ENCODE data around the gene ABCC10.
"Not testable (repeated sequence)": the region's sequence is repeated elsewhere in the genome, so short reads cannot be mapped to it uniquely, and the experiment has no call there.

ABCC10 gene

DNA sequence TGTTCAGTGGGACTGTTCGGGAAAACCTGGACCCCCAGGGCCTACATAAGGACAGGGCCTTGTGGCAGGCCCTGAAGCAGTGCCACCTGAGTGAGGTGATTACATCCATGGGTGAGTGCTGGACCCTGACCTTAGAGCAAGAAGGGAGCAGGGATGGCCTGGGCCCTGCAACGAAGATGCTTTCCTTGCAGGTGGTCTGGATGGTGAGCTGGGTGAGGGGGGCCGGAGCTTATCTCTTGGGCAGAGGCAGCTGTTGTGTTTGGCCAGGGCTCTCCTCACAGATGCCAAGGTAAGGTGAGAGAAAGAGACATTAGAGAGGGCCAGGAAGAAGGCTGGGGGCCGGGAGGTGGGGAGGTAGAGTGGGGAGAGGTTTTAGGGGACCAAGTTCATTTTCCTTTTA lies 21.6 kb downstream of the ABCC10 start:
- no peak for DNase-seq

DNA sequence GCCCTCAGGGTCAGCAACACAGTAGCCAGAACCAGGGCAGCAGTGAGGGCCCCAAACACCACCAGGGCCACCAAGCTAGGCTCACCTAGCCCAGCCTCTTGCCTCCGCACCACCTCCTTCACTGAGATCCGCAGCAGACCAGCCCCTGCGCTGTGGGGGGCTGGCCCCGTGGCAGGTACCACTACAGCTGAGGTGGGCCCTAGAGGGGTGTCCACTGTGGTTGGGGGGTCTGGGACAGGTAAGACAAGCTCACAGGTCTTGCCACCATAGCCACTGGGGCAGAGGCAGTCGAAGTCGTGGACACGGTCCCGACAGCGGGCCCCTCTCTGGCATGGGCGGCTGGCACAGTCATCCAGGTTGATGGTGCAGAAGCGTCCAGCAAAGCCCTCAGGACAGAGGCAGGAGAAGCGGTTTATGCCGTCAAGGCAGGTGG lies 23.4 kb downstream of the ABCC10 start:
- DNase-seq: no peak

DNA sequence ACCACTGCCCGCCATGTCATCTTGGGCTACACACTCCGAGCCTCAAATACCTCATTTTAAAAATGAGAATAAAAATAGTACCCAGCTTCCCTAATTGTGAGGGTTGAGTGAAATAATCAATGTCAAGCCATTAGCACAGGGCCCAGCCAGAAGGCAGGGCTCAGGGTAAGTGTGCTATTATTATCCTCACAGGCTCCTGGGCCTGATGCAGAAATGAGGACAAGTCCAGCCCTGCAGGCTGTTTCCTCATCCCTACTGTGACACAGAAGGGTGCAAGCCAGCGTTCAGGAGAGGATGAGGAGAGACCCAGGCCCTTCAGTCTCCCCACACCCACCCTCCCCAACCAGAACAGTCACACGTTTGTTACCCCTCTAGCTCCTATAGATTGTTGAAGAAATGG lies 24.0 kb downstream of the ABCC10 start:
- DNase-seq: no peak

DNA sequence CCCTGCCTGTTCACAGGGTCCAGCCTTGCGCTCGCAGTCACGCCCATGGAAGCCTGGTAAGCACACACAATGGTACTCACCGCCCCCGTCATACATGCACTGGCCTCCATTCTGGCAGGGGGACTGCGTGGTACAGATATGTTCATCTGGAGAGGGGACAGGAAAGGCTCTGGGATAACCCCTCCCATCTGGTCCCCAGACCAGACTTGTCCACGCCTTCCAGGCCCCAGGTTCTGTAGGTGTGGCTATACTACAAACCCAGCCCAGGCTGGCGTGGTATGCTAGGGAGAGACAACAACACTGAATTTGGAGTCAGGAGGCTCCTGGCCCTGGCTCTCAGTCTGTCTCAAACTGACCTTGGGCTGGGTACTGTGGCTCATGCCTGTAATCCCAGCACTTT lies 24.6 kb downstream of the ABCC10 start:
- no peak for DNase-seq

DNA sequence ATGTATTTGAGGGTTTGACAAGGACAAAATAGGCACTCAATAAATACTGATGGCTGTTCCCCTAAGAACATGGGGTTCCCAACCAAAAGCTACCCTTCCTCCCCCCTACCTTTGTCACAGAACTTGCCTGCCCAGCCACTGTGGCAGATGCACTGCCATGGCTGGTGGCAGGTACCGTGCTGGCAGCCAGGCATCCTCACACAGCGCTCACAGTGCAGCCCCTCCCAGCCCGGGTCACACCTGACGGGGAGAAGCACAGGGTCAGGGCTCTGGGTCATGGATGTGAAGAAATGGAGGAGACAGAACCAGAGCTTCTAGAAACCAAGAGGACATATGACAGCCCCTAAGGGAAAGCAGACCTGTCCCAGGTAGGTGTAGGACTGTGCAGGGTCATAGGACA lies 25.6 kb downstream of the ABCC10 start:
- DNase-seq: no peak

DNA sequence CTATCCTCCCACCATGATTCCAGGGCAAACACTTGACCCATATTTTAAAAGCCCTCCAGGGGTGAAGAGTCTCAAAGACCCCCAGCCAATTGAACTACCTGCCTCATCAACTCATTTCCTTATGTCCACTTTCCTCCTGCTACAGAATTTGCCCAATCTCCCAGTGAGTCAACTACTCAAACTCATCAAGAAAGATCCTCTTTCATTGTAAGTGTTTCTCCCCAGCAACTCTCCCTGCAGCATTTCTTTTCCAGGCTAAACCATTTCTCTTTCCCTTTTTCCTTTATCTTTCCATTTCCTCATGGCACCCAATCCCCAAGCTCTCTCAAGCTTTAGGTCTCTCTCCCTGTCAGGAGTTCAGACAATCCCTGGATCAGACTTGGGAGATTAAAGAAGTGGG lies 26.5 kb downstream of the ABCC10 start:
- DNase-seq: no peak

DNA sequence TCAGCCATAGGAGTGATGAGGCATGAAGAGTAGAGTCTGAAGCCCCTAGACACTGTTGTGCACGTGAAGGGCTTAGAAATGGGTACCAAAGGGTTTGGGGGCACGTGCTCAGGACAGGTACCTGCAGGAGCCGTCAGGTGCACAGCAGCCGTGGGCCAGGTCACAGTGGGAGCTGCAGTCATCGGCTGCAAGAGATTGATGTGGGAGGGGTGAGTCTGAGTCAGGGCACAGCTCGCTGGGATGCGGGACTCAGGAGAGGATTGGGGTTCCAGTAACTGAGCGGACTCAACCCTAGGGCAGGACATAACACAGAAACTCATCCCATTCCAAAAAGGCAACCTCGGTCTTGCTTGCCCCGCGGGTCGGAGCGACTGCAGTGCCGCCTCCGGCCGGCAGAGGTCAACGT lies 27.0 kb downstream of the ABCC10 start:
- peak; percentile 68 for DNase-seq

DNA sequence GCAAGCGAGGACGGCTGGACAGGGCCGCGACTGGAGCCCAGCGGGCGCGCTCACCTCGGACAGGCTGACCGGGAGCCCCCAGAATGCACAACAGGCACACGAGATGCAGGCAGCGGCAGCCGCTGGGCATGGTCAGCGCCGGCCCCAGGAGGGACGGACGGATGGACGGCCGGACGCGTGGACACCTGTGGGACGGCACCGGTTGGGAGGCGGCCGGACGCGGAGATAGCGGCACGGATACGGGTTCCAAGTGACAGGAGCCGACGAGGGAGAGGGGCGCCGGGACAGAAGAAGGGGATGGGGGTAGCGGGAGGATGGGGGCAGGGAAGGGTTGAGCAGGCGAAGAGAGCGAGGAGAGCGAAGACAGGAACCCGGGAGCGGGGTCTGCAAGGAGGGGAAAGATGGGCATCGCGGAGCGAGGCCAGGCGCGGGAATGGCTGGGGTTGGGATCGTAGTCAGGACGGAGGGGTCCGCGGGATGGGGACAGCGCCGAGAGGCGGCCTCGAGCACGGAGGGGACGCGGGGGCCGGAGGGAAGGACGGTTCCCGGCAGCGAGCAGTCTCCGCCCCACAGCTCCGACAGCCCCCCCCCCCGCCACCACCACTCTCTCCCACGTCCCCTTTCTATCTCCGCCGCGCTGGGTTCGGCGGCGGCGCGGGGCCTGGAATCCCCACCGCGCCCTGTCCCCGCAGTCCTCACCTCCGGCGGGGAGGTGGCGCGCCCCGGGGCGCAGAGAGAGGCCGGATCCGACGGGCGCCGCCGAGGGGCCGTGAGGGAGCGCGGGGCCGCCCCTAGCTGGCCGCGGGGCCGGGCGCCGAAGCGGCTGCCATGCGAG lies 27.6 kb downstream of the ABCC10 start:
- peak; percentile 40 for DNase-seq

DNA sequence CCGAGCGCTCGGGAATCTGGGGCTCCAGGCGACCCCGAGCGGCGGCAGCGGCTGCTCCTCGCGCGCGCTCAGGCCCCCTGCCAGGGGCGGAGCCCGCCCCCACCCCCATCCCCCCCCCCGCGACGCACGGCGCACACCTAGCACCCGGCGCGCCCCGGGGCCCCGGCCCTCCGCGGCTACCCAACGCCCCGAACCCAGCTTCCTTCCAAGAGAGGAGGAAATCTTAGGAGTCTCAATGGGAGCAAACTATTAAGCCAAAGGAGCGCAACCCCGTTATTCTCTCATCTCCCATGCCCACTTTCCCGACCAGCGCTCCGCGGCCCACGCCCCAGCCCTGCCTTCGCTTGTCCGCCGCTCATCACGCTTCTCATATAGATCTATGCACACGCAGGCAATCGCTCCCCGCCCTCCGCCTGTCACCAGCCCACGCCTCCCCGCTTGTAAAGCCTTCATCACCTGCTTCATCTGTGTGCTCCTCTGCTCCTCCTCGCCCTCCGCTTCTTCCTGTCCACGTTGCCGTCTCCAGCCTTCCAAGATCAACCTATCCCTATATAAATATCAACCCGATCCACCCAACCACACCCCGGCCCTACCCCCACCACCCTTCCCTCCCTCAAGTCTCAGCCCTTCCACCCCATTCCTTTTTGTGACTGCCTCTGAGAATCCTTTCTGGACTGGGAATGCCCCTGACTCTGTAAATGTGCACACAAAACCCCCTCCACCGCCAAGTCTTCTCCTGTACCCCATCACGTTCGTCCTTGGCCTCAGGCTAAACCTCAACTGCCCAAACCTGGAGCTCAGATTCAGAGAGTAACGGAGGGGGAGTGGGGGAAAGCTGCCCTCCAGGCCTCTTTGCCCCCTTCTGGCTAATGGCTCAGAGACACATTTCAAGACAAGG lies 28.4 kb downstream of the ABCC10 start, which contains the start of gene DLK2:
Gene DLK2, minus strand, starts transcription at position 18 of the 898 bp plus-strand sequence. CDS start 723 bp downstream, outside the sequence.
- DNase-seq: peak; percentile 42

DNA sequence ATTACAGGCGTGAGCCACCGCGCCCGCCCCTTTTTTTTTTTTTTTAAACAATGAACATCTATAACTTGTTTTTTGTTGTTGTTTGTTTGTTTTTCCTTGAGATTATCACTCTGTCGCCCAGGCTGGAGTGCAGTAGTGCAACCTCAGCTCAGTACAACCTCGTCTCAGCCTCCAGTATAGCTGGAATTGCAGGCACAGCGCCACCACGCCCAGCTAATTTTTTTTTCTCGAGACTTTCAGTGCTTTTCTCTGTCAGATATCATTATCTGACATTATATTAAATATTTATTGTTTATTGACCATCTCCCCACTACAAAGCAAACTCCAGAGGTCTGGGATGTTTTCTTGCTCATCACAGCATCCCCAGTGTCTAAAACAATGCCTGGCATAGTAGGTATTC lies 30.3 kb downstream of the ABCC10 start:
- DNase-seq: no peak

DNA sequence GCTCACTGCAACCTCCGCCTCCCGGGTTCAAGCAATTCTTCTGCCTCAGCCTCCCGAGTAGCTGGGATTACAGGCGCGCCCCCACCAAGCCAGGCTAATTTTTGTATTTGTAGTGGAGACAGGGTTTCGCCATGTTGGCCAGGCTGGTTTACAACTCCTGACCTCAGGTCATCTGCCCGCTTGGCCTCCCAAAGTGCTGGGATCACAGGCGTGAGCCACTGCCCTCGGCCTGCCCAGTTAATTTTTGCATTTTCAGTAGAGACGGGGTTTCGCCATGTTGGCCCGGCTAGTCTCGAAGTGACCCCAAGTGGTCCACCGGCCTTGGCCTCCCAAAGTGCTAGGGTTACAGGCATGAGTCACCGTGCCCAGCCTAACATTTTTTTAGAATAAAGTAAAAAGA lies 30.8 kb downstream of the ABCC10 start:
- DNase-seq: not testable (repeated sequence)

DNA sequence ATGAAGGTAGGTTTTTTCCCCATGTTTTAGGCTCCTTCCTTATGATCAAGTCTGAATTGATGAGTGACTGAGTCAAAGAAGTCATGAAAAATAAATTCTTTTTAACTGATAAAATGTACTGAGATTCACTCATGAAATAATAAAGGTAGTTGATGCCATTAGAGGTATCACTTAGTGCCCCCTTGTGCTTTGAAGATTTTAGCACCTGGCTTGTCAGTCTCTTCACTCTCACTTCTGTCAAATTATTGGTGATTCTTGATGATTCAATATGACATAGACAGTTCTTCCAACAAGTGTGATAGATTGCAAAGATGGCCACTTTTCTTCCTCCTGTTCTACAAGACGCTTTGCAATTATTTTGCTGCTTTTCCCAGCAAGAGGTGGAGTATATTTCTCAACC lies 32.2 kb downstream of the ABCC10 start:
- DNase-seq: no peak

DNA sequence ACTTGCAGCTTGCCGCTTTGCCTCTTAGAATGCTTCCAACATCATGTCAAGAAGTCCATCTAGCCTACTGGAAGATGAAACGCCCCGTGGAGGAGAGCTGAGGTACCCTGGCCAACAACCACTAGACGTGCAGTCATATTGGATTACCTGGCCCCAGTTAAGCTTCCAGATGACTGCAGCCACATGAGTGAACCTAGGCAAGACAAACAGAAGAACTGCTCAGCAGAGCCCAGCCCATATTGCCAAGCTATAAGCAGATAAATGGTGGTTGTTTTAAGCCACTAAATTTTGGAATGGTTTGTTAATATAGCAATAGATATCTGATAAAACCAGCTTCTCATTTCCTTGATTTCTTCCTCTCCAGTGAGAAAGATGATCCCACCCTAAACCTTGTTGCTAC lies 32.7 kb downstream of the ABCC10 start:
- no peak for DNase-seq

DNA sequence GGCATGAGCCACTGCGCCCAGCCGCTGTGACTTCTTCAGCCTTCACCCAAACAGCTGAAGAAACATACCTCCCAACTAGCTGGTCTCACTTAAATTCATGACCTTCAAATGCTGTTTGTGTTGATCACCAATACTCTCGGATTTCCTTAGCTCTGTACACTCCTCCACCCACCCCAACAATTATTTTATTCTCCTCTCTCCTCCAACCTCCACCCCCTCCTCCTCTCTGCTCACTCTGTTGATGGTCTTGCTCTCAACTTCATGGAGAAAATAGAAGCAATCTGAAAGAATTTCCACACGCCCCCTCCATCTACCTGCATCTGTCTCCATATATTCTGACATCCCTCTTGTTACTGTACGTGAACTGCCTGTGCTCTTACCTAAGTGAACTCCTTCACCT lies 34.6 kb downstream of the ABCC10 start:
- DNase-seq: no peak

DNA sequence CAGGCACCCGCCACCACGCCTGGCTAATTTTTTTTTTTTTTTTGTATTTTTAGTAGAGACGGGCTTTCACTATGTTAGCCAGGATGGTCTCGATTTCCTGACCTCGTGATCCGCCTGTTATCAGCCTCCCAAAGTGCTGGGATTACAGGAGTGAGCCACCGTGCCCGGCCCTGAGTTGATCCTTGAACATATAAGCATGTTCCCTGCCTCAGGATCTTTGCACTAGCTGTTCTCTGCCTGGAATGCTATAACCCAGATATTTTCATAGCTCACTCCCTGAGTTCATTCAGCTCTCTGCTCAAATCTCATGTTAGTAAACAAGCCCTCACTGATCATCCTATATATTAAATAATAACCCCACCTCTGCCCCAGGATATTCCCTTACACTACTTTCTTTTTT lies 37.0 kb downstream of the ABCC10 start:
- DNase-seq: no peak

DNA sequence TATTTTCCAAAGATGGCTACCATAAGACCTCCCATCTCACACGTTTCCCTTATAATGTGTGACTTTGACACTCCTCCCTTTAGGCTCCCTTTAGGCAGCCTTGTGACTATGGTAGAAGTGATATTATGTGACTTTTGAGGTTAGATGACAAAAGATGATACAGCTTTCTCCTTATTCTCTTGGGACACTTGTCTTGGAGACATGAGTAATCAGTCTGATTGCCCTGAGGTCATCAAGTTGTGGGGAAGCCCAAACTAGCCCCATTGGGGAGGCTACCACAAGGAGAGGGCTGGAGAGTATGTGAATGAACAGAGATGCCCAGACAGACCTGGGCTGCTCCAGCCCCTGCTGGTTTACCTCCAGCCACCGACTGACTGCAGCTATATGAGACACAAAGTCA lies 38.6 kb downstream of the ABCC10 start:
- no peak for DNase-seq

DNA sequence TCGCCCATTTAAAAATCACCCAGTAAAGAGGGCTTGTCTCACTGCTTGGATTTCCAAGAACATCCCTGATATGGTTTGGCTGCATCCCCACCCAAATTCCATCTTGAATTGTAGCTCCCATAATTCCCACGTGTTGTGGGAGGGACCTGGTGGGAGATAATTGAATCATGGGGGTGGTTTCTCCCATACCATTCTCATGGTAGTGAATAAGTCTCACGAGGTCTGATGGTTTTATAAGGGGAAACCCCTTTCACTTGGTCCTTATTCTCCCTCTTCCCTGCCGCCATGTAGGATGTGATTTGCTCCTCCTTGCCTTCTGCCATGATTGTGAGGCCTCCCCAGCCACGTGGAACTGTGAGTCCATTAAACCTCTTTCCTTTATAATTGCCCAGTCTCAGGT lies 39.9 kb downstream of the ABCC10 start:
- not testable (repeated sequence) for DNase-seq

DNA sequence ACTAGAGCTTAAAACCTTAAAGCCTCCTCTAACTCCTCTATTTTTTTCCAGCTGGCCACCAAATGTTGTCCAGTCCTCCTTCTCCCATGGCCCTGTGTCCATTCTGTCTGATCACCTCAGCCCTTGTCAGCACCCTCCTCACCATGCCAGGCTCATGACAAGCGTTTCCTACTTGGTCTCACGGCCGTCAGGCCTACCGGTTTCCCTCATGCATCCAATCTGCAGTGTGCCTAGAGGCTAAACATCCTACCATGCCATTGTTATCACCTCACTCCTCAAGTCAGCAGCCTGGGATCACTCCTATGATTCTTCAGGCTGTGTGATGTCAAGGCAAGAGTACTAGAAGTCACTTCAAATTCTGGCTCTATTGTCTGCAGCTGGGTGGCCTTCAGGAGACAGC lies 40.4 kb downstream of the ABCC10 start:
- no peak for DNase-seq

DNA sequence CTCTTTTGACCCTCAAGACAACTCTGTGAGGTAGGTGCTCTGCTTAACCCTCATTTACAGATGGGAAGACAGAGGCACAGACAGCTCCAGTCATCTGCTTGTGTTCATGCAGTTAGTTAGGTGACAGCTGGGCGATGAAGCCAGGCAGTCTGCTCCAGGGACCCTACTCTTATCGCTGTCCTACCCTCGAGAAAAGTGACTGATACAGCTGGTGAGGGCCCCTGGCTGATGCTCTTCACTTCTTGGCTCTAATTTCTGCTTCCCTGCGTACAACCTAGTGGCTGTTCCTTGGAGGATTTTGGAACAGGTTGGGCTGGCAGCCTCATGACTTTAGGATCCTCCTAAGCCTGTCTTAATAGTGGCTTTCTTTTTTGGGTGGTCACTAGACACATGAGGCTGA lies 40.9 kb downstream of the ABCC10 start:
- no peak for DNase-seq

DNA sequence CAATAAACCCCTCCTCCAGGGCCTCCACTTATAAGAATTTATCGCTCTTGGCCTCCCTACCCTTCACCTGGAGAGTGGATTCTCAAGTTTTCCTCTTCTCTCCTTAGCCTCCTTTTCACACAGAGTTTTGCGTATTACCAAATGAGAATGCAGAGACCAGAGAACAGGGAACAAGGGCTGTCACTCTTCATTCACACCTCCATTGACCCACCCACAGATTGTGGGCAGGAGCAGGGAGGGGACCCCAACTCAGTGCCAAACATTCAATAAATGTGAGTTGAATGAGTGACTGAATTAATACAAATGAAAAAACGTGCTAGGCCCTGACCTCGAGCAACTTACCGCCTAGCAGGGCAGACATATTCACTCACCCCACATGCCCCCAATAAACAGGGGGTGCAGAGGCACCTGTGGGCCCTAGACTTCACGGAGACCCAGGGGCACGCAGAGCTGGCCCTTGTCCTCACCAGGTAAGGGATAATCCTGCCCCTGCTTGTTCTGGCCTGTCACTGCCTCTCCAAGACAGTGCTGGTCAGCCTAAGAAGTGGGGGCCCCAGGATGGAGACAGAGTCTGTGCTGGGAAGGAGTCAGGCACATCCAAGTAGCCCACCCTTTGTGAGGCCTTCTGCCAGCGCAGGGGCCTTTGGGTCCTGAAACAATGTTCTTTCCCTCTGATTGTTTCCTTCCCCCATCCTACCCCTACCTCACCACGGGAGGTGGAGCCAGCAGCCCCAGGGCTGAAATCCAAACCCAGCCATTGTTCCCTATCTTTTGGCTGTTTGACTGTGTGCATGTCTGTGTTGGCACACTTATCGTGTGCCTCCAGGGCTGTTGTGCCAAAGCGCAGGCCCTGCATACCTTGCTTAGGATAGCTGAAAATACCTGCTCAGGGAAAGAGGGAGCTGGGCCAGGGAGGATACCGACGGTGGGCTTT lies 41.7 kb downstream of the ABCC10 start:
- no peak for DNase-seq

DNA sequence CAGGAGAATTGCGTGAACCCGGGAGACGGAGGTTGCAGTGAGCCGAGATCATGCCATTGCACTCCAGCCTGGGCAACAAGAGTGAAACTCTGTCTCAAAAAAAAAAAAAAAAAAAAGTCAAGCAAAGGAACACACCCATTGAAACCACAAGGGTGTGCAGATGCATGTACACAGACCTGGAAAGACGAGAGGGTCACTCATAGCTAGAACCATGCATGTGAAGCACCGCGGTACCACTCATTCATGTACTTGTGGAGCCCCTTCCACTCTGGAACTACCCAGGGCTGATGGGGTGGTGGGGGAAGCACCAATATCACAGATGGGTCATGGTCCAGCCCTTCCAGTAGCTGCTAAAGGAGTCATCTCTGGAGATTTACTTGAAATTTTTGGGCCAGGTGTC lies 42.6 kb downstream of the ABCC10 start:
- DNase-seq: no peak

DNA sequence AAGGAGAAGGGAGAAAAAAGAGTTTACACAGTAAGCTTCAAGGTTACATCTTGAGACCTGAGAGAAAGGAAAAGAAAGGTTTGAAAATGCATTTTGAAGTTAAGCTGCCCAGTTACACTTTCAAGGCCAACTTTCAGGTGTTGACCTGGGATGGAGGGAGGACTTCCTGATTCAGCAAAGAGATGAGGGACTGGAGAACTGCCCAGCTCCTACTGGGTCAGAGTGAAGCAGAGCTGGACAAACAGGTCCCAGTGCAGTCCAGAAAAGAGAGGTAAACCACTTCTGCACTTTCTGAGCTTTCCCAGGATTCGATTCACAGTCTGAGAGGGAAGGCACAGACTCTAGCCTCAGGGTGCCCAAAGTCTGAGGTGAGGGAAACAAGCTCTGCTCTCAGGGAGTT lies 44.1 kb downstream of the ABCC10 start:
- no peak for DNase-seq

DNA sequence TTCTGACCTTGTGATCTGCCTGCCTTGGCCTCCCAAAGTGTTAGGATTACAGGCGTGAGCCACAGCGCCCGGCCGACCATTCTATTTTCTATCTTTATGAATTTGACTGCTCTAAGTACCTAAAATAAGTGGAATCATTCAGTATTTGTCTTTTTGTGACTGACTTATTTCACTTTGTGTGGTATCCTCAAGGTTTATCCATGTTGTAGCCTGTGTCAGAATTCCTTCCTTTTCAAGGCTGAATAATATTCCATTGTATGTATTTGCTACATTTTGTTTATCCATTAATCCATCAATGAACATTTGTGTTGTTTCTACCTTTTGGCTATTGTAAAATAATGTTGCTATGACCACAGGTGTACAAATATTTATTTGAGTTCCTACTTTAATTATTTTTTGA lies 45.2 kb downstream of the ABCC10 start:
- DNase-seq: no peak
